ENCODE measurements around the gene FAM81A.

GRCh38 chr15:59528961-59529402 is 91.0 kb downstream of the FAM81A start:
- TF ChIP-seq CTCF (IDR thresholded peaks at IDR 0.05) (peak; percentile 77 to 84 (median 78)), POLR2AphosphoS5 (IDR thresholded peaks at IDR 0.05) (no peak), POLR2A (IDR thresholded peaks at IDR 0.05) (no peak), EP300 (IDR thresholded peaks at IDR 0.05; ENCODE audit: low read depth) (no peak)

Data from transverse colon (tissue), 4 donors.